Activated CD4-positive, alpha-beta T cell treated with anti-CD3 and anti-CD28 coated beads, Interleukin-2, amount 50 U/mL, for 16 hours (primary cell): ENCODE data around the gene HES7.
"Not testable (repeated sequence)": the region's sequence is repeated elsewhere in the genome, so short reads cannot be mapped to it uniquely, and the experiment has no call there.

Source experiments
- DNase-seq: peaks from one replicate; pipeline ENCODE4 v3.0.0-alpha.2; 2020

Gene HES7

GRCh38 chr17:8095361-8095760 lies 28.5 kb downstream of the HES7 start:
- no peak for DNase-seq

DNA sequence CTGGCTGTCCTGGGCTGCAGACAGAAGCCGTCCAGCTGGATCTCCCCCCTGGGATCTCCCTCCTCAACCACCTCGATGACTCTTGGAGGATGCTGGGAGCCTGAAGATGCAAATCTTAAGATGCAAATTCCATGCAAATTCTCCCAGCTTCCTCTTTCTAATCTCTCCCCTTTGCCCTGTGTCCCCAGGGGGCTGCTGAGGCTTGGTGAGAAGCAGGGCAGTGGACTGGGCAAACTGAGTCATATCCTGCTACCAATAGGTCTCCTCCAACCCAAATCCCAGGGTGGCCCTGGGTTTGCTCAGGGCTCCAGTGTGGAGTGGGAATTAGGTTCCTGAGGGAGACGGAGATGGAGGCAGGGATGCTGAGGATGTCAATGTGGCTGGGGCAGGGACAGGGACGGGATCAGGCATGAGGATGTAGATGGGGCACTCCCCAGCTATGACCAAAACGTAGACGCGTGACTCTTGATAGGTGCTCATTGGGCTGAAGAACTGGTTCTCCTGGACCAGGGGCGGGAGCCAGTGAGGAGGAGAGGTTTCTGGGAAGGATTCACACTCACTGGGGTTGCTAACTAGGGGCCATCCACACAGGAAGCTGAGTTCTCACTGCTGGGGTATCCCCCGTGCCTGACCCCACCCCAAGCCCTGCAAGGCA lies 32.7 kb downstream of the HES7 start:
- no peak for DNase-seq

- no peak for DNase-seq
These were observed 34.2 kb downstream of the HES7 start for GRCh38 chr17:8089728-8090127.

- DNase-seq: no peak
These were observed 36.0 kb downstream of the HES7 start for GRCh38 chr17:8087952-8088230.

GRCh38 chr17:8087075-8087951 lies 36.6 kb downstream of the HES7 start, which contains the start of gene ALOX12B:
ALOX12B (minus strand) TSS chr17:8087716; CDS start chr17:8087442, 274 bp downstream.
- DNase-seq: no peak

- no peak for DNase-seq
These were observed 39.7 kb downstream of the HES7 start for GRCh38 chr17:8084250-8084649.

DNA sequence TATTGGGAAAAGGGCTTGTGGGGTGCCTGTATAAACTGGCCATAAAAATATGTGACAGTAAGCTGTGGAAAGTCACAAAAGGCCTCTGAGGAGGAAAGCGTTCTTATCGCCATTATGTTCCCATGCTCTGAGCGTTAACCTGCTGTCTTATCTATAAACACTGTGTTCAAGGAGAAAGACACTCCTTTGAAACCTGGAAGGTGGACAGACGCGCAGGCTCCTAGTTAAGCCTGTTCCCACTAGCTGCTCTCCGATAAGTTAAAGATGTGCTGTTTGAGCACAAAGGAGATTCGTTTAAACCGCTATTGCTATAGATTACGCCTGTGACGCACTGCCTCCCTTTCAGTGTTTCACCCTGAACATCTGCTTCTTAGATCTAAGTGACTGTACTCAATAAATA lies 41.6 kb downstream of the HES7 start:
- DNase-seq: no peak

- DNase-seq: no peak
These were observed 42.0 kb downstream of the HES7 start for GRCh38 chr17:8081876-8082275.

- no peak for DNase-seq
These were observed 43.1 kb downstream of the HES7 start for GRCh38 chr17:8080799-8081219.

DNA sequence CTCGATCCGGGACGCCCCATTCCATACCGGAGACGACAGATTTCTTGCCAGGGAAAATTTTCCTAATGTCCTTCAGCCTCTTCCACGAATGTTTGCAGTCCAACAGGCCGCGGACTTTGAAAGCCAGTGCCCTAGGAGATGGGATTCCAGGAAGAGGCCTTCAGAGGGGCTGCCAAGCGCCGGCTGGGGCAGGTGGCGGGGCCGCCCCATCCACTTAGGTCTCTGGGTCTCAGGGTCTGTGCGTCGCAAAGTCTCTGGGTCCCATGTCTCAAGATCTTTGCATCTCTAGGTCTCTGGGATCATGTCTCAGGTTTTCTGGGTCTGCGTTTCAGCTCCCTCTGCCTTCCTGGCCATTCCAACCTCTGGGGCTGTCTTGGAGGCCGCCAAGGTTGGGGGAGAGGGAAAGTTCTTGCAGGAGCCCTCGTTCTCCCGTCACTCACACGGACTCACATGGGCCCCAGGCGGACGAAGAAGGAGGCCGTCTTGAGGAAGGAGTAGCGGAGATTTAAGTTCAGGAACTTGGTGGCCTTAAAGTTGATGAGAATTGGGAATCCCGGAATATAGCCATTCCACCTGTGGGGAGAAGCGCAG lies 43.6 kb downstream of the HES7 start:
- DNase-seq: no peak

- DNase-seq: peak; percentile 86
These were observed 44.4 kb downstream of the HES7 start for GRCh38 chr17:8079291-8080207.

GRCh38 chr17:8077939-8078338 lies 46.0 kb downstream of the HES7 start:
- not testable (repeated sequence) for DNase-seq

GRCh38 chr17:8076502-8077266 lies 47.2 kb downstream of the HES7 start:
- no peak for DNase-seq

GRCh38 chr17:8075574-8076342 lies 48.1 kb downstream of the HES7 start:
- DNase-seq: no peak

GRCh38 chr17:8075081-8075480 lies 48.8 kb downstream of the HES7 start:
- no peak for DNase-seq

- no peak for DNase-seq
These were observed 49.4 kb downstream of the HES7 start for GRCh38 chr17:8074554-8074953.

DNA sequence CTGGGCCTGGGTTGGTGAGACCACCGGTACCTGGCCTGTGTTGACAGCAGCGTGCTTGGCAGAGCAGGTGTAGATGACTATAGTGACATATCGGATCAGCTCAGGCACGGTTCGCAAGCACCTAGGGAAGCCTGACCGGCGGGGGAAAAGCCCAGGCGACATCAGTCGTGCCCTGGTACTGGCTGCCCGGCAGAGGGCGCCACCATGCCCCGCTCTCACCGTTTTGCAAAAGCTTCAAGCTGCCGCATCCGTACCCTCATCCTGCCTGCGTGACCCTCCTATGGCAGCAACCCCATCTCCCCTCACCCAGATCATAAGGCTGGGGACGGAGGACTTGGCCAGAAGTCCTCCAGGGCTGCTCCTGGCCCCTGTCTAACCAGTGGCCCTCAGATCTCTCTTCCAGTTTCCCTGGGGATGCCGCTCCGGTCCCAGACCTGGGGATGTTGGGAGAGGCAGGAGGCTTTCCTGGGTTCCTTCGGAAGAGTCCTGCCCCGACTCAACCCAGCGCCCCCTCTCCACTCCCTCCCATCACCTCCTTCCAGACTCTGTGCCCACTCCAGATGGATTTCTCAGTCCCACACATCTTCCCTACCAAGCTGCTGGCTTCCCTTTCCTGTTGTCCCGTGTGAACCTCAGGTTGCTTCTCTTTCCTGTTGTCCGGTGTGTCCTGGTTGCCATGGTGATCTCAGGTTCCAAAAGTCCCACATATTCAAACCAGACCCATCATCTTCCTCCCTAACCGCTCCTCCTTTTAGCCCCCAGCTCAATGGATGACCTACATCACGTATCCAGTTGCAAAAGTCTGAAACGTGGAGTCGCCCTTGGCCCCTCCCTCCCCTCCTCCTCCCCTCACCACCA lies 50.0 kb downstream of the HES7 start:
- peak; percentile 84 for DNase-seq

GRCh38 chr17:8072729-8073461 lies 51.0 kb downstream of the HES7 start:
- peak; percentile 12 for DNase-seq

GRCh38 chr17:8072341-8072728 lies 51.6 kb downstream of the HES7 start:
- no peak for DNase-seq

DNA sequence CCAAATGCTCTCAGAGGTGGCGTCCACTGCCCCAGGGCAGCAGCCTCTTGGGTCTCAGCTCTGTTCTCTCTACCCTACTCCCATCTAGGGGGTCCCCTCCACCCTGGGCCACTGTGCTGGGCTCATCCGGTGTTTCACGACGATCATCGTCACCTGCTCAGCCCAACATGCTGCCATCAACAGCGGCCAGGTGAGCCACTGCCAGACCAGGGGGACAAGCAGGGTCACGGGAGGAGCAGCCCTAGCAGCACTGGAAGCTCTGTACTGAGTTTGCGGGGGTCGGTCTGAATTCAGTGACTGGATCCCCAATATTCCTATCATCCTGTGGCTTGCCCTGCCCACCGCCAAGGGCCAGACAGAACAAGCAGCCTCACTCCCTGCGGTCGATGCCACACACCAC lies 52.4 kb downstream of the HES7 start:
- DNase-seq: no peak
